OCI-LY1 (cell line): ENCODE results near the gene REPS1.

Experiments used
- H2AFZ ChIP-seq: fragments of 200-600 bp; sonication (generic), shearing (Covaris generic); 2 replicates; pipeline ENCODE4 v1.6.0; 2014; ENCODE audit warnings: antibody characterized with exemption, mild to moderate bottlenecking, low read length
- H3F3A ChIP-seq: fragments of 200-600 bp; sonication (generic), shearing (Covaris generic); 2 replicates; pipeline ENCODE4 v1.6.0; 2014; ENCODE audit warnings: mild to moderate bottlenecking, antibody characterized with exemption, low read length, moderate library complexity; ENCODE audit not compliant: insufficient read depth
- H3K27ac ChIP-seq: fragments of 200-600 bp; sonication (generic); 2 replicates; pipeline ENCODE4 v1.5.1; 2014; ENCODE audit warnings: low read length, mixed run types, mild to moderate bottlenecking, low read depth; ENCODE audit not compliant: poor library complexity, severe bottlenecking
- H3K27me3 ChIP-seq: fragments of 200-600 bp; sonication (generic); 2 replicates; pipeline ENCODE4 v1.6.0; 2014; ENCODE audit warnings: antibody characterized with exemption, mild to moderate bottlenecking, low read length, moderate library complexity; ENCODE audit not compliant: insufficient read depth
- H3K36me3 ChIP-seq: fragments of 200-600 bp; sonication (generic); 2 replicates; pipeline ENCODE4 v1.6.1; 2014; ENCODE audit warnings: mild to moderate bottlenecking, antibody characterized with exemption, low read length, moderate library complexity, mixed read lengths; ENCODE audit not compliant: insufficient read depth
- H3K4me1 ChIP-seq: fragments of 200-600 bp; sonication (generic); 2 replicates; pipeline ENCODE4 v1.5.1; 2014; ENCODE audit warnings: mild to moderate bottlenecking, low read length, moderate library complexity; ENCODE audit not compliant: insufficient read depth, severe bottlenecking
- H3K4me2 ChIP-seq: fragments of 200-600 bp; sonication (generic), shearing (Covaris generic); 2 replicates; pipeline ENCODE4 v1.6.1; 2014; ENCODE audit warnings: low read length
- H3K4me3 ChIP-seq: fragments of 200-600 bp; sonication (generic); 2 replicates; pipeline ENCODE4 v1.5.1; 2014; ENCODE audit warnings: low read length, low read depth, mild to moderate bottlenecking, mixed read lengths; ENCODE audit not compliant: poor library complexity, severe bottlenecking
- H3K79me2 ChIP-seq: fragments of 200-600 bp; shearing (Covaris generic); 2 replicates; pipeline ENCODE4 v1.6.1; 2016; ENCODE audit warnings: mixed run types, low read length, mixed read lengths; ENCODE audit not compliant: insufficient read depth
- H3K9ac ChIP-seq: fragments of 200-600 bp; sonication (generic), shearing (Covaris generic); 2 replicates; pipeline ENCODE4 v1.6.1; 2014; ENCODE audit warnings: mild to moderate bottlenecking, low read length, mixed read lengths
- H3K9me2 ChIP-seq: fragments of 200-600 bp; sonication (generic), shearing (Covaris generic); 2 replicates; pipeline ENCODE4 v1.6.1; 2014; ENCODE audit warnings: low read depth, mild to moderate bottlenecking, low read length, mixed read lengths
- H3K9me3 ChIP-seq: fragments of 200-600 bp; shearing (Covaris generic); 2 replicates; pipeline ENCODE4 v1.6.1; 2014; ENCODE audit warnings: low read length, mixed read lengths
- H4K20me1 ChIP-seq: fragments of 200-600 bp; sonication (generic), shearing (Covaris generic); 2 replicates; pipeline ENCODE4 v1.6.0; 2016; ENCODE audit warnings: mild to moderate bottlenecking, low read length; ENCODE audit not compliant: insufficient read depth
- EZH2 ChIP-seq: fragments of 200-600 bp; sonication (generic), shearing (Covaris generic); IDR thresholded peaks from 2 replicates; pipeline ENCODE4 v1.8.0; 2017; ENCODE audit warnings: borderline replicate concordance, mixed run types, mild to moderate bottlenecking, antibody characterized with exemption, low read length, moderate library complexity, mixed read lengths
- TF ChIP-seq, protein P1 (sequence below): fragments of 200-600 bp; sonication (generic), shearing (Covaris generic); IDR thresholded peaks from 2 replicates; pipeline ENCODE4 v1.5.1; 2017; ENCODE audit warnings: mild to moderate bottlenecking, antibody characterized with exemption, low read length, moderate library complexity, mixed read lengths

REPS1 gene

DNA sequence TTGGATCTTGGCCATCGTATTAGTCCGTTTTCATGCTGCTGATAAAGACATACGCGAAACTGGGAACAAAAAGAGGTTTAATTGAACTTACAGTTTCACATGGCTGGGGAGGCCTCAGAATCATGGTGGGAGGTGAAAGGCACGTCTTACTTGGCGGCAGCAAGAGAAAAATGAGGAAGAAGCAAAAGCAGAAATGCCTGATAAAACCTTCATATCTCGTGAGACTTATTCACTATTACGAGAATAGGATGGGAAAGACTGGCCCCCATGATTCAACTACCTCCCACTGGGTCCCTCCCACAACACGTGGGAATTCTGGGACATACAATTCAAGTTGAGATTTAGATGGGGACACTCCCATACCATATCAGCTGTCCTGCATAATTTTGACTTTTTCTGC lies 20.1 kb upstream of the REPS1 start:
- Histone ChIP-seq H3K4me1 (no peaks in the 10 kb centered on the region), H3F3A (no peaks in the 10 kb centered on the region), H3K27me3 (no peaks in the 10 kb centered on the region), H3K9me2 (no peaks in the 10 kb centered on the region), H3K9me3 (no peaks in the 10 kb centered on the region), H3K4me3 (no peak overlapping the region), H3K79me2 (no peaks in the 10 kb centered on the region), H3K9ac (no peak overlapping the region), H3K36me3 (no peaks in the 10 kb centered on the region), H3K4me2 (no peak overlapping the region), H3K27ac (no peak overlapping the region), H4K20me1 (no peaks in the 10 kb centered on the region), H2AFZ (no peak overlapping the region)
- TF ChIP-seq EZH2, result no peak
- TF ChIP-seq, protein P1, sequence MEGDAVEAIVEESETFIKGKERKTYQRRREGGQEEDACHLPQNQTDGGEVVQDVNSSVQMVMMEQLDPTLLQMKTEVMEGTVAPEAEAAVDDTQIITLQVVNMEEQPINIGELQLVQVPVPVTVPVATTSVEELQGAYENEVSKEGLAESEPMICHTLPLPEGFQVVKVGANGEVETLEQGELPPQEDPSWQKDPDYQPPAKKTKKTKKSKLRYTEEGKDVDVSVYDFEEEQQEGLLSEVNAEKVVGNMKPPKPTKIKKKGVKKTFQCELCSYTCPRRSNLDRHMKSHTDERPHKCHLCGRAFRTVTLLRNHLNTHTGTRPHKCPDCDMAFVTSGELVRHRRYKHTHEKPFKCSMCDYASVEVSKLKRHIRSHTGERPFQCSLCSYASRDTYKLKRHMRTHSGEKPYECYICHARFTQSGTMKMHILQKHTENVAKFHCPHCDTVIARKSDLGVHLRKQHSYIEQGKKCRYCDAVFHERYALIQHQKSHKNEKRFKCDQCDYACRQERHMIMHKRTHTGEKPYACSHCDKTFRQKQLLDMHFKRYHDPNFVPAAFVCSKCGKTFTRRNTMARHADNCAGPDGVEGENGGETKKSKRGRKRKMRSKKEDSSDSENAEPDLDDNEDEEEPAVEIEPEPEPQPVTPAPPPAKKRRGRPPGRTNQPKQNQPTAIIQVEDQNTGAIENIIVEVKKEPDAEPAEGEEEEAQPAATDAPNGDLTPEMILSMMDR, result no peak

DNA sequence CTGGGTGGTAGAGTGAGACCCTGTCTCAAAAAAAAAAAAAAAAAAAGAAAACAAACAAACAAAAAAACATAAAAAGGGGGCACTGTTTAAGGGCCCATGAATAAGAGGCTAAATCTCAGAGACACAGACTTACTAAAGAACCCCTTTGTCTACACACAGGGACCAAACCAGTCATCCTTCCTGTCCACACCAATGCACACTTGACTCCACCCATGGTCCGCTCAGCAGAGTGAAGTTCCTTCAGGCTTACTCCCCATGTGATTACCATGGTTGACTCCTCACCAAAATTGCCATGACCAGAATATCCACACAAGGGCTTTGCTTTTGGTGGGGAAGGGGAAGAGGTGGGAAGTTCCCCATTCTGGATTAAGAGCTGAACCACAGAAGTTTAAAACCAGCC lies 19.4 kb upstream of the REPS1 start:
- Histone ChIP-seq H3K4me1 (no peaks in the 10 kb centered on the region), H3K36me3 (no peaks in the 10 kb centered on the region), H3K9me3 (no peaks in the 10 kb centered on the region), H3K4me3 (no peak overlapping the region), H3K27me3 (no peaks in the 10 kb centered on the region), H3K79me2 (no peaks in the 10 kb centered on the region), H3K4me2 (no peak overlapping the region), H3K9ac (no peak overlapping the region), H2AFZ (no peak overlapping the region), H3F3A (no peaks in the 10 kb centered on the region), H3K27ac (no peak overlapping the region), H4K20me1 (no peaks in the 10 kb centered on the region), H3K9me2 (no peaks in the 10 kb centered on the region)
- TF ChIP-seq, protein P1, result no peak
- TF ChIP-seq EZH2, result no peak

- Histone ChIP-seq H3K4me1 (no peaks in the 10 kb centered on the region), H3K4me3 (no peak overlapping the region), H3K27ac (no peak overlapping the region), H3K9ac (no peak overlapping the region), H3K9me3 (no peaks in the 10 kb centered on the region), H2AFZ (no peak overlapping the region), H3K9me2 (no peaks in the 10 kb centered on the region), H3K27me3 (no peaks in the 10 kb centered on the region), H3K79me2 (no peaks in the 10 kb centered on the region), H4K20me1 (no peaks in the 10 kb centered on the region), H3K36me3 (no peaks in the 10 kb centered on the region), H3K4me2 (no peak overlapping the region), H3F3A (no peaks in the 10 kb centered on the region)
- TF ChIP-seq EZH2, result no peak
- TF ChIP-seq, protein P1, result no peak
These were observed 18.4 kb upstream of the REPS1 start for GRCh38 chr6:139006477-139006876.
